Fibroblast of lung (primary cell): ENCODE data around the gene GET4.

Experiments used
- CTCF ChIP-seq, 2 donors: IDR thresholded peaks in 1 of 2; conservative IDR thresholded peaks in 1 of 2; 1 replicate in 1 of 2; 2 replicates in 1 of 2; pipeline ENCODE4 v1.5.1; 2011 to 2012; ENCODE audit warnings: low read length in 2 of 2, control low read depth in 1 of 2, inconsistent platforms in 1 of 2, low read depth in 1 of 2, mild to moderate bottlenecking in 1 of 2
- EZH2 ChIP-seq: IDR thresholded peaks from 2 replicates; pipeline ENCODE4 v1.5.1; 2012; ENCODE audit warnings: low read length, control low read depth, mild to moderate bottlenecking; ENCODE audit errors: missing control alignments

GRCh38 chr7:867406-868188 is 8.8 kb upstream of the GET4 start:
- TF ChIP-seq CTCF (conservative IDR thresholded peaks at IDR 0.05 in 1 of 2, IDR thresholded peaks at IDR 0.05 in 1 of 2; ENCODE audit: low read depth in 1 of 2, low read length in 2 of 2) (peak in 1 of 2 donors; percentile 16), EZH2 (no peak)
